HG03159 (cell line): ENCODE data around the gene DMBT1.

Source experiments
- ATAC-seq: cut with Tn5 transposase; IDR thresholded peaks from one replicate; pipeline ENCODE4 v1.9.1; 2021; ENCODE audit warnings: mild to moderate bottlenecking, moderate library complexity; ENCODE audit not compliant: unreplicated experiment

The DMBT1 gene

DNA sequence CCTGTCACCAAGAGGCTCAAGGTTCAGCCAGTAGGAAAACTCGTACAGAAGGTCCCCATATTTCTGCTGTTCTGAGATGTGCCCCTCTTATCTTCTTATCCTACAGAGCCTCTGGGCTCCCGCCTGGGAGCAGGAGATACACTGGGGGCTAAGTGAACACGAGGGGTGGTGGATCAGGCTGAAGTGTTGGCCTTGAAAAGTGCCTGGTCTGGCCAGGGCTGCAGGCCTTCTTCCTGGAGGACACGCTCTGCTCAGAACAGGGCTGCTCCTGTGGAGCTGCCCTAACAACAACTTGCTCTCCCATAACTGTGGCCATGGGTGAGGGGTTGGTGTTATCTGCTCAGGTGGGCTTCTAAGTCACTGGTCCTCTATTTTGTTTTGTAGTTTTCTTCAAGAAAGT lies 105.4 kb downstream of the DMBT1 start:
- no peak for ATAC-seq

GRCh38 chr10:122669045-122669444 lies 108.5 kb downstream of the DMBT1 start:
- ATAC-seq: no peak

- ATAC-seq: no peak
Measured at GRCh38 chr10:122669842-122670241, 109.3 kb downstream of the DMBT1 start.

GRCh38 chr10:122671355-122671754 lies 110.8 kb downstream of the DMBT1 start:
- no peak for ATAC-seq

GRCh38 chr10:122672655-122673054 lies 112.1 kb downstream of the DMBT1 start:
- no peak for ATAC-seq

- no peak for ATAC-seq
Measured at GRCh38 chr10:122673269-122673668, 112.7 kb downstream of the DMBT1 start.

GRCh38 chr10:122673731-122674130 lies 113.2 kb downstream of the DMBT1 start:
- ATAC-seq: no peak

DNA sequence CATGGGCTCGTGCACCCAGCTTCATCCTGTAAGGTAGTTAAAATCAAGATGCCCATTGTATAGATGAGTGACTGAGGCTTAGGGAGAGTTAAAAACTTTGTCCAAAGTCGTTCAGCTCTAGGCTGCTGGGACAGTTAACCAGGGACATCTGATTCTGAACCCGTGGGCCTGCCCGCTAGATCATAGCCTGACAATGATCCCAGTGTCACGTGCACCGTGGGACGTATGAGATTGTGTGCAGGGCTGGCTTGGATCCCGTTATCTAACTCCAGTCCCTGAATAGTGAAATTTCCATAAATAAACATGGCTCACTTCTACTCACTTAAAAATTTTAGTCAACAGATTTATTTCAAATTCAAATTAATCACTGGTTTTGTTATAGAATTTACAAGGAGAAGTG lies 114.2 kb downstream of the DMBT1 start:
- no peak for ATAC-seq

DNA sequence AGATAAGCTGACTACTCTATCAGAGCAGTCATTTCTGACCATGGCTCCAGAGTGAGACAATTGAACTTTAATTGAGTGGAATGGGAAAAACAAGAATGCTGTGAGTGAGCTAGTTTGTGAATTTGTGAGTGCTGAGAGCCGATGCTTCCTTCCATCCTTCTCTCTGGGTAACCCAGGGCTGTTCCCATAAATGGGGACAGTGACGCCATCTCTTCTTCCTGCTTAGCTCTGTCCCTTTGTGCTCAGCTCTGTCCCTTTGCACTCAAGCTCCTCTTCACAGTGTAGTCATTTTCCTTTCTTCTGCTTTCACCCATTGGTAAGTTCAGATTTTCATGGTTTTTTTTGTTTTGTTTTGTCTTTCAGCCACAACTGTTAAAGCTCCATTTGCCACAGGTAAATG lies 114.7 kb downstream of the DMBT1 start:
- ATAC-seq: no peak

GRCh38 chr10:122678266-122678665 lies 117.7 kb downstream of the DMBT1 start:
- ATAC-seq: no peak

GRCh38 chr10:122682522-122682921 lies 122.0 kb downstream of the DMBT1 start:
- ATAC-seq: no peak

DNA sequence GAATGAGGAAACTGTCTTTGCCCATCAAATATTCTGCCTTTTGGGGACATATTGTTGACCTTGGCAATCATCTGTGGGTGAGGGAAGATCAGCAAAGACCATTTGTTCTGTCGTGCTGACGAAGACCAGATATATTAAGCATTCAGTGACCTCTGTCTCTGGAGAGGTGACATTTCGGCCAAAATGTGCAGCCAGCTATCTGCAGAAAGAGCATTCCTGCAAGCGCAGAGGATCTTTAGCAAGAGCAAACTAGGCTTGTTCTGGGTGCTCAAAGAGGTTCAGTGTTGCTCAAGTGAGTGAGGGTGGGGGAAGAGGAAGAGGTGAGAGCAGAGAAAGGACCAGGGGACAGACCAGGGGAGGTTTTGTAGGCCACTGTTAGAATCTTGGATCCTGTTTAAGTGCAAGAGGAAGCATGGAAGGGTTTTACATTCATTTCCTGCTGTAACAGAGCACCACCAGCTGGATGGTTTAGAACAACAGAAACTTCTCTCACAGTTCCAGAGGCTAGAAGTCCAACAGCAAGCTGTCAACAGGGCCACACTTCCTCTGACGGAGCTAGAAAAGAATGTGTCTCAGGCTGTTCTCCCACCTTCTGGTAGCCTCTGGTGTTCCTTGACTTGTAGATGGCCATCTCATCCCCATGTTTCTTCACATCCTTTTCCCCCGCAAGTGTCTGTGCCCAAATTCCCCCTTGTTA lies 127.9 kb downstream of the DMBT1 start:
- ATAC-seq: no peak

DNA sequence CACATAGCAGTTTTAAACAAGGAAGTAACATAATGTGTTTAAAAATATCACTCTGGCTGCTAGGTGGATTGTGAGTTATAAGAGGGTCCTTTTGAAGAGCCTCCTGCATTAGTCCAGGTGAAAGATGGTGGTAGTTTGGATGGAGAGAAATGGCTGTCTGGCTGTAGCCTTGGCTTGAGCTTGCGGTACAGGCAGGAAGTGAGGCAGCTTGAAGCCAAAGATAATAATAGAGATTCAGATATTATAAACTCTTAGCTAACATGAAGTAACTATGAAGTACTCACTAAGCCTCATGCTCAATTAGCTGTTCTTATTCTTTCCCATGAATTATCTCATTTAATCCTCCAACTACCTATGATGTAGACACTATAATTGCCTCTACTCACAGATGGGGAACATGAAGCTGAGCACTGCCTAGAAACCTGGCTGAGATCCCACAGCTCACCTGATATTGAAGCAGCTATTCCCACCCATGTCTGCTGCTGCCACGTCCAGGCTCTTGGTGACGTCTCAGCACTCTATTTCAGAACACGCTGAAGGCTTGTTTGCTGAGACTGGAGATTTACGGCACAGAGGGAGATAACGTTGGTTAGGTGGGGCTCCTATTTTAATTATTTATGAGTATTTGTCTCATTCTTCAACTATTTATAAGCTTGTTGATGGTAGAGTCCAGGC lies 128.7 kb downstream of the DMBT1 start:
- ATAC-seq: no peak

DNA sequence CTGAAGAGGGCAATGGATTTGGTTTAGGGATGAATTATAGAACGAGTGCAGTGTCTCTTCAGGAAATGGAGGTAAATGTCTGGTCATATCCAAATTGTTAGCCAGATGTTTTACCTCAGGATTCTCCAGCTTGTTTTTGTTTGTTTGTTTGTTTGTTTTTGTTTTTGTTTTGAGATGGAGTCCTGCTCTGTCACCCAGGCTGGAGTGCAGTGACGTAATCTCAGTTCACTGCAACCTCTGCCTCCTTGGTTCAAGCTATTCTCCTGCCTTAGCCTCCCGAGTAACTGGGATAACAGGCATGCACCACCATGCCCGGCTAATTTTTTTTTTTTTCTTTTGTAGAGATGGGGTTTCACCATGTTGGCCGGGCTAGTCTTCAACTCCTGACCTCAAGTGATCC lies 132.2 kb downstream of the DMBT1 start:
- ATAC-seq: no peak
